Trophoblast cell (in vitro differentiated cells and primary cell): Measurements from ENCODE around the gene COL6A3.
A peak's percentile ranks its signal among the peaks of the same experiment; 100 is the strongest.

Source experiments
- DNase-seq, 2 donors: peaks; one replicate each; pipeline ENCODE4 v3.0.0-alpha.2; 2016
- H2AFZ ChIP-seq: 2 replicates; pipeline ENCODE4 v1.6.1; 2013; ENCODE audit warnings: low read length, moderate library complexity, mild to moderate bottlenecking; ENCODE audit not compliant: insufficient read depth, poor library complexity
- H2AK5ac ChIP-seq: 2 replicates; pipeline ENCODE4 v1.6.1; 2013; ENCODE audit warnings: mild to moderate bottlenecking, low read length
- H2BK120ac ChIP-seq: 2 replicates; pipeline ENCODE4 v1.6.1; 2013; ENCODE audit warnings: low read length, mild to moderate bottlenecking, moderate library complexity; ENCODE audit not compliant: insufficient read depth, poor library complexity
- H2BK12ac ChIP-seq: 2 replicates; pipeline ENCODE4 v1.6.1; 2013; ENCODE audit warnings: mild to moderate bottlenecking, low read length, moderate library complexity
- H2BK5ac ChIP-seq: 2 replicates; pipeline ENCODE4 v1.6.1; 2013; ENCODE audit warnings: low read length, low read depth, moderate library complexity, mild to moderate bottlenecking; ENCODE audit not compliant: poor library complexity
- H3K14ac ChIP-seq: 2 replicates; pipeline ENCODE4 v1.6.1; 2013; ENCODE audit warnings: mild to moderate bottlenecking, low read length
- H3K18ac ChIP-seq: 2 replicates; pipeline ENCODE4 v1.6.1; 2013; ENCODE audit warnings: mild to moderate bottlenecking, low read length
- H3K23ac ChIP-seq: 2 replicates; pipeline ENCODE4 v1.6.1; 2013; ENCODE audit warnings: low read length
- H3K27ac ChIP-seq: 2 replicates; pipeline ENCODE4 v1.5.1; 2013; ENCODE audit warnings: low read depth, mild to moderate bottlenecking, inconsistent platforms, low read length, moderate library complexity
- H3K27me3 ChIP-seq: 2 replicates; pipeline ENCODE4 v1.6.1; 2013; ENCODE audit warnings: inconsistent platforms, mild to moderate bottlenecking, low read length, moderate library complexity; ENCODE audit not compliant: insufficient read depth
- H3K36me3 ChIP-seq, 2 experiments: 1 replicate in 1 of 2; 2 replicates in 1 of 2; pipeline ENCODE4 v1.6.1; 2013; ENCODE audit warnings: low read length in 2 of 2, mild to moderate bottlenecking in 2 of 2, moderate library complexity in 1 of 2; ENCODE audit not compliant: insufficient read depth in 2 of 2, control insufficient read depth in 1 of 2
- H3K4ac ChIP-seq: 2 replicates; pipeline ENCODE4 v1.6.1; 2013; ENCODE audit warnings: low read depth, mild to moderate bottlenecking, low read length, moderate library complexity
- H3K4me1 ChIP-seq, 2 experiments: 1 replicate in 1 of 2; 2 replicates in 1 of 2; pipeline ENCODE4 v1.6.1; 2013; ENCODE audit warnings: low read length in 2 of 2, mild to moderate bottlenecking in 2 of 2, moderate library complexity in 1 of 2; ENCODE audit not compliant: insufficient read depth in 2 of 2, control insufficient read depth in 1 of 2
- H3K4me2 ChIP-seq: 2 replicates; pipeline ENCODE4 v1.6.1; 2013; ENCODE audit warnings: inconsistent platforms, mild to moderate bottlenecking, low read length, moderate library complexity
- H3K4me3 ChIP-seq: 2 replicates; pipeline ENCODE4 v1.5.1; 2013; ENCODE audit warnings: mild to moderate bottlenecking, low read depth, low read length, inconsistent platforms
- H3K79me1 ChIP-seq: one replicate; pipeline ENCODE4 v1.6.1; 2013; ENCODE audit warnings: low read length
- H3K79me2 ChIP-seq: 2 replicates; pipeline ENCODE4 v1.6.1; 2013; ENCODE audit warnings: low read length, mild to moderate bottlenecking; ENCODE audit not compliant: control insufficient read depth, insufficient read depth, poor library complexity
- H3K9ac ChIP-seq: 2 replicates; pipeline ENCODE4 v1.6.1; 2013; ENCODE audit warnings: mild to moderate bottlenecking, low read length
- H3K9me3 ChIP-seq: 2 replicates; pipeline ENCODE4 v1.6.1; 2013; ENCODE audit warnings: low read depth, mild to moderate bottlenecking, control low read depth, inconsistent platforms, low read length; ENCODE audit not compliant: insufficient read depth
- H4K12ac ChIP-seq: 2 replicates; pipeline ENCODE4 v1.6.1; 2013; ENCODE audit warnings: low read depth, mild to moderate bottlenecking, low read length, moderate library complexity
- H4K8ac ChIP-seq: 2 replicates; pipeline ENCODE4 v1.6.1; 2013; ENCODE audit warnings: low read depth, mild to moderate bottlenecking, low read length, moderate library complexity
- H4K91ac ChIP-seq: one replicate; pipeline ENCODE4 v1.6.1; 2013; ENCODE audit warnings: low read depth, mild to moderate bottlenecking, low read length, moderate library complexity
- WGBS: extraction: QIAGEN DNeasy Blood & Tissue Kit; methylation state at CpG from one replicate; pipeline ENCODE4 v1.1.7; 2013; ENCODE audit warnings: missing lambda C conversion rate; ENCODE audit not compliant: insufficient read length, insufficient coverage; ENCODE audit errors: extremely low coverage; 5-methylcytosine and 5-hydroxymethylcytosine counted together

Gene COL6A3

DNA sequence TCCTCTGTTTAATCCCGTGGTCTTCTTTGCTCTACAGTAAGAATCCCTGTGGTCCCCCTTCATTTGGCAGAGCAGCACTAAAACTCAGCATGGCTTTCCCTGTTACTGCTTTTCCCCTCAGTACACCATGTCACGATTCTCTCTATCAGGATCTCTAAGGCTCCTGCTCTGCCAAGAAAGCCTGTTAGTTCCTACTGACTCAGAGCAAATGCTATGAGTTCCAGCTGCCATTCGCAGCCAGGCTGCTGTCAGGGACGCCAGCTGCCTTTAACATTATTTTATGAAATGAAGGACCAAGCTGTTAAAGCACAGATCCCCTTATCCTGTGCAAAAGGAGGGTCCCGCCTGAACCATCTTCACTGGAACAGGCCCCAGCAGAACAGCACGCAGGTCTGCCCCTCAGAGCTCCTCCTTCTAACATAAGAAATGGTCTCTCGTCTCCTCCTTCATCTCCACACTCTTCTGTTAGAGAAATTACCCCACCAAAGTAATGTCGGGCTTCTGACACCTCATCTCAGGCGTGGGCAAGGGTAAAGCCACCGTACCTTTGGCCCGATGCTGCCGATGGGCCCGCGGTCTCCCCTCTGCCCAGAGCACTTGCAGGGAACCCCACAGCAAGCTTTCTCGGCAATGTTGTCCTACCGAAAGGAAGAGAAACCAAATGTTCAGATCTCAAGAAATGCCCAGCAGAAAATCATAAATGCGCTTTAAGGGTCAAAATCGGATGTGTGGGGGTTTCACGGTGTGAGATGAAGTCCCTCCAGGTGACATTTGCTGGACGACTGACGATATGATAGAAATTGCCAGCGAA, 52.6 kb downstream of the COL6A3 start:
- H3K79me1 ChIP-seq: peaks cover 10% of the 10 kb centered on the region

GRCh38 chr2:237359894-237360780, 53.8 kb downstream of the COL6A3 start:
- Histone ChIP-seq H2BK120ac (no peak overlapping the region), H3K18ac (no peak overlapping the region), H2AFZ (no peak overlapping the region), H3K36me3 (peaks cover 43 to 57% of the 10 kb centered on the region in 2 experiments), H3K14ac (peak overlapping the region; percentile 30), H3K9ac (no peak overlapping the region), H3K27ac (no peak overlapping the region), H4K91ac (peak overlapping the region; percentile 37), H2AK5ac (peak overlapping the region; percentile 5), H3K4me1 (peaks cover 7 to 10% of the 10 kb centered on the region in 2 experiments), H2BK12ac (peak overlapping the region; percentile 20), H3K4me3 (no peak overlapping the region), H4K12ac (no peak overlapping the region), H3K23ac (no peak overlapping the region), H3K4ac (no peak overlapping the region), H3K79me2 (no peaks in the 10 kb centered on the region), H3K27me3 (no peaks in the 10 kb centered on the region), H3K79me1 (peaks cover 16% of the 10 kb centered on the region), H3K4me2 (no peak overlapping the region), H3K9me3 (no peaks in the 10 kb centered on the region), H2BK5ac (no peak overlapping the region), H4K8ac (no peak overlapping the region)
- DNase-seq: no peak
- WGBS: no CpG with 5 or more reads among the region's 23 CpGs

More for the DNA sequence above, 52.6 kb downstream of the COL6A3 start:
- no CpG with 5 or more reads among the region's 22 CpGs for WGBS
- H3K4me2 ChIP-seq: no peak overlapping the region
- no peak overlapping the region for H3K23ac ChIP-seq
- H4K12ac ChIP-seq: no peak overlapping the region
- H3K79me2 ChIP-seq: no peaks in the 10 kb centered on the region
- no peak overlapping the region for H3K4ac ChIP-seq
- H3K18ac ChIP-seq: no peak overlapping the region
- no peaks in the 10 kb centered on the region for H3K9me3 ChIP-seq
- H2BK120ac ChIP-seq: no peak overlapping the region
- H3K36me3 ChIP-seq: peaks cover 45 to 59% of the 10 kb centered on the region in 2 experiments
- H3K4me3 ChIP-seq: no peak overlapping the region
- H3K27me3 ChIP-seq: no peaks in the 10 kb centered on the region
- no peak for DNase-seq
- H2BK5ac ChIP-seq: no peak overlapping the region
- H2AK5ac ChIP-seq: peak overlapping the region; percentile 16
- peaks cover 3 to 9% of the 10 kb centered on the region in 2 experiments for H3K4me1 ChIP-seq
- H4K8ac ChIP-seq: no peak overlapping the region
- H3K14ac ChIP-seq: no peak overlapping the region
- H4K91ac ChIP-seq: no peak overlapping the region
- no peak overlapping the region for H3K27ac ChIP-seq
- H3K9ac ChIP-seq: no peak overlapping the region
- no peak overlapping the region for H2BK12ac ChIP-seq
- H2AFZ ChIP-seq: no peak overlapping the region

GRCh38 chr2:237359518-237359840, 54.5 kb downstream of the COL6A3 start:
- Histone ChIP-seq H4K8ac (no peak overlapping the region), H3K4me1 (peaks cover 12 to 16% of the 10 kb centered on the region in 2 experiments), H3K4ac (no peak overlapping the region), H2BK120ac (no peak overlapping the region), H3K4me3 (no peak overlapping the region), H3K23ac (no peak overlapping the region), H3K27ac (no peak overlapping the region), H3K36me3 (peaks cover 43 to 52% of the 10 kb centered on the region in 2 experiments), H3K79me1 (peaks cover 22% of the 10 kb centered on the region), H4K91ac (peak overlapping the region; percentile 37), H2BK12ac (peak overlapping the region; percentile 0), H3K9ac (no peak overlapping the region), H4K12ac (no peak overlapping the region), H2AK5ac (no peak overlapping the region), H2BK5ac (no peak overlapping the region), H3K14ac (peak overlapping the region; percentile 30), H3K9me3 (no peaks in the 10 kb centered on the region), H3K18ac (no peak overlapping the region), H3K4me2 (no peak overlapping the region), H3K79me2 (no peaks in the 10 kb centered on the region), H3K27me3 (no peaks in the 10 kb centered on the region), H2AFZ (no peak overlapping the region)
- no CpG with 5 or more reads among the region's 8 CpGs for WGBS
- no peak for DNase-seq

DNA sequence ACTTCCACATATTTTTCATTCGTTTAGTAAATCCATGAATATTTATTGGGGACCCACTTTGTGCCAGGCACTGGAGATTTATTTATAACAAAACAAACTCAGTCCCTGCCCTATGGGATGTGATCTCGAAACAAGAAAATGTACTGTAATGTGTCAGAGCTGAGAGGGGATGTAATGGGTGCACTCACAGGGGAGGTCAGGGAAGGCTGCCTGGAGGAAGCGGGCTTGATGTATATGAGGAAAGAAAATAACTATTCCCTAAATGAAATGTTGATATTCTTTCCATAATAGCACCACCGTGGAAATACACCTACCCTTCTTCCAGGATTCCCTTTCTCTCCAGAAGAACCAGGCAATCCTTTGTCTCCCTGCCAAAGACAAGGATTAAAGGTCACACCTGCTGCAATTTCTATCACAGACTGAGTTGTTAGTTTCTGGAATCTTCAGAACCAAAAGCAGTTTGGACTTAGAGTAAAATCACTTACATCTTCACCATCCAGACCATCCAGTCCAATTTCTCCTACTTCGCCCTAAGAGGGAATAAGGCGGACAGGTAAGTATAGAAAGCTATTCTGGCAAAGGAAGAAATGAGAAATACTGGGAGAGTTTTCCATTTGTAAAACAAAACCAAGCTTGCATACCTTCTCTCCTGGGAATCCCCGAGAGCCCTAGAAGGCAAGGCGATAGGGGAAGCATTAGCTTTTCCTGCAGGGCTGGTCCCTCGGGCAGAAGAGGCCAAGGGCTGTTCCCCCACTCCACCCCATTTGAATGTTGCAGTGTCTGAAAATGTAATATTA, 55.0 kb downstream of the COL6A3 start:
- Histone ChIP-seq H3K79me1 (peaks cover 23% of the 10 kb centered on the region), H3K4me1 (peaks cover 13 to 17% of the 10 kb centered on the region in 2 experiments), H3K4me2 (no peak overlapping the region), H3K9ac (no peak overlapping the region), H3K9me3 (no peaks in the 10 kb centered on the region), H2AK5ac (no peak overlapping the region), H2BK12ac (no peak overlapping the region), H4K12ac (no peak overlapping the region), H3K4me3 (no peak overlapping the region), H3K79me2 (no peaks in the 10 kb centered on the region), H2BK5ac (no peak overlapping the region), H3K27me3 (no peaks in the 10 kb centered on the region), H3K14ac (no peak overlapping the region), H2AFZ (no peak overlapping the region), H3K36me3 (peaks cover 41 to 49% of the 10 kb centered on the region in 2 experiments), H3K27ac (no peak overlapping the region), H2BK120ac (no peak overlapping the region), H4K91ac (peak overlapping the region; percentile 21), H4K8ac (no peak overlapping the region), H3K18ac (no peak overlapping the region), H3K23ac (no peak overlapping the region), H3K4ac (no peak overlapping the region)
- no CpG with 5 or more reads among the region's 9 CpGs for WGBS
- no peak for DNase-seq
